ENCODE data around the gene SLC9A3. TPM values are rescaled to one million over a fixed set of nuclear protein-coding genes. Genes with fewer than 3 reads are reported as not detected.

Gene SLC9A3
- total RNA-seq, 1 experiment from 2014 or later = 2.0 TPM

GRCh38 chr5:549229-549628 is 25.0 kb upstream of the SLC9A3 start:
- H2AFZ ChIP-seq (ENCODE audit: low read length) = no peak overlapping the region
- peaks cover 3% of the 10 kb centered on the region; the same call in 1 of the 2 replicates for H3K9me3 ChIP-seq (ENCODE audit: low read length)
- H3K4me2 ChIP-seq (ENCODE audit: low read depth, low read length, poor library complexity, severe bottlenecking) = no peak overlapping the region
- no peaks in the 10 kb centered on the region for H3K36me3 ChIP-seq (ENCODE audit: insufficient read depth, low read length)
- H3K27ac ChIP-seq (ENCODE audit: low read length) = no peak overlapping the region
- H3K9me2 ChIP-seq (replicated peaks; ENCODE audit: insufficient read depth, low read length) = no peaks in the 10 kb centered on the region
- no peak overlapping the region for H3K4me3 ChIP-seq (ENCODE audit: low read length)
- no peak overlapping the region for H3K9ac ChIP-seq (ENCODE audit: low read length)
- peaks cover 18% of the 10 kb centered on the region for H3K4me1 ChIP-seq (ENCODE audit: low read length)
- no peaks in the 10 kb centered on the region for H3K27me3 ChIP-seq (ENCODE audit: low read length)
- no peak for DNase-seq
- H3K79me2 ChIP-seq (ENCODE audit: low read length) = no peaks in the 10 kb centered on the region
- no peaks in the 10 kb centered on the region for H4K20me1 ChIP-seq (ENCODE audit: insufficient read depth, low read depth, low read length)

DNA sequence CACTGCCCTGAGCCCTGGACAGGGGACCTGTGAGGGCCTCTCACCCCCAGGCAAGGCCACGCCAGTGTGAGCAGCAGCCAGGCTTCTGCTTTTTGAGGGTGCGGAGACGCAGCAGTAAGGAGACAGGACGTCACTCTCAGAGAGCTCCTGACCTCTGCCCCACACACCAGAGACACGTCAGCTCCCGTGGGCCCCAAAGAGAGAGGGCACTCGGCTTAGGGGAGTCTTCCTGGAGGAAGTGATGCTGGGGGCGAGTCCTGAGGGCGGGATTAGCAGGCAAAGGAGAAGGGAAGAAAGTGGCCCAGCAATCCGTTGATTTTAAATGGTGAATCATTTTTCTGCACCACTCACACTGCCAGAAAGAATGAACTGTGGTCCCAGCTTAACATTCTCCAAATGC is 24.0 kb upstream of the SLC9A3 start:
- Histone ChIP-seq H3K27me3 (ENCODE audit: low read length) (no peaks in the 10 kb centered on the region), H3K4me3 (ENCODE audit: low read length) (no peak overlapping the region), H2AFZ (ENCODE audit: low read length) (0 out of 2 replicates have a peak overlapping the region, but pooled peaks have one; percentile 18), H3K36me3 (ENCODE audit: insufficient read depth, low read length) (no peaks in the 10 kb centered on the region), H3K9me2 (replicated peaks; ENCODE audit: insufficient read depth, low read length) (no peaks in the 10 kb centered on the region), H3K4me2 (ENCODE audit: low read depth, low read length, poor library complexity, severe bottlenecking) (no peak overlapping the region), H3K4me1 (ENCODE audit: low read length) (peaks cover 22% of the 10 kb centered on the region), H3K79me2 (ENCODE audit: low read length) (no peaks in the 10 kb centered on the region), H3K9me3 (ENCODE audit: low read length) (peaks cover 3% of the 10 kb centered on the region; the same call in 1 of the 2 replicates), H4K20me1 (ENCODE audit: insufficient read depth, low read depth, low read length) (no peaks in the 10 kb centered on the region), H3K27ac (ENCODE audit: low read length) (no peak overlapping the region), H3K9ac (ENCODE audit: low read length) (peak overlapping the region; percentile 34)
- DNase-seq = no peak

GRCh38 chr5:547086-547924 is 23.1 kb upstream of the SLC9A3 start:
- no peaks in the 10 kb centered on the region for H3K27me3 ChIP-seq (ENCODE audit: low read length)
- H3K27ac ChIP-seq (ENCODE audit: low read length) = no peak overlapping the region
- H3K9ac ChIP-seq (ENCODE audit: low read length) = no peak overlapping the region
- no peak overlapping the region for H3K4me3 ChIP-seq (ENCODE audit: low read length)
- H3K9me2 ChIP-seq (replicated peaks; ENCODE audit: insufficient read depth, low read length) = no peaks in the 10 kb centered on the region
- no peak overlapping the region for H2AFZ ChIP-seq (ENCODE audit: low read length)
- H3K4me1 ChIP-seq (ENCODE audit: low read length) = peaks cover 31% of the 10 kb centered on the region
- H4K20me1 ChIP-seq (ENCODE audit: insufficient read depth, low read depth, low read length) = no peaks in the 10 kb centered on the region
- H3K4me2 ChIP-seq (ENCODE audit: low read depth, low read length, poor library complexity, severe bottlenecking) = no peak overlapping the region
- H3K36me3 ChIP-seq (ENCODE audit: insufficient read depth, low read length) = no peaks in the 10 kb centered on the region
- no peak for DNase-seq
- H3K9me3 ChIP-seq (ENCODE audit: low read length) = peaks cover 3% of the 10 kb centered on the region; the same call in 1 of the 2 replicates
- H3K79me2 ChIP-seq (ENCODE audit: low read length) = no peaks in the 10 kb centered on the region

- Histone ChIP-seq H3K4me1 (ENCODE audit: low read length) (peaks cover 35% of the 10 kb centered on the region), H3K9me3 (ENCODE audit: low read length) (peaks cover 3% of the 10 kb centered on the region; the same call in 1 of the 2 replicates), H3K36me3 (ENCODE audit: insufficient read depth, low read length) (no peaks in the 10 kb centered on the region), H3K27ac (ENCODE audit: low read length) (no peak overlapping the region), H4K20me1 (ENCODE audit: insufficient read depth, low read depth, low read length) (no peaks in the 10 kb centered on the region), H2AFZ (ENCODE audit: low read length) (no peak overlapping the region), H3K4me2 (ENCODE audit: low read depth, low read length, poor library complexity, severe bottlenecking) (no peak overlapping the region), H3K4me3 (ENCODE audit: low read length) (no peak overlapping the region), H3K79me2 (ENCODE audit: low read length) (no peaks in the 10 kb centered on the region), H3K9ac (ENCODE audit: low read length) (no peak overlapping the region), H3K9me2 (replicated peaks; ENCODE audit: insufficient read depth, low read length) (no peaks in the 10 kb centered on the region), H3K27me3 (ENCODE audit: low read length) (no peaks in the 10 kb centered on the region)
- DNase-seq = no peak
These were observed 22.2 kb upstream of the SLC9A3 start for GRCh38 chr5:546376-546908.

- Histone ChIP-seq H3K79me2 (ENCODE audit: low read length) (no peaks in the 10 kb centered on the region), H3K36me3 (ENCODE audit: insufficient read depth, low read length) (no peaks in the 10 kb centered on the region), H3K27ac (ENCODE audit: low read length) (no peak overlapping the region), H3K4me3 (ENCODE audit: low read length) (no peak overlapping the region), H2AFZ (ENCODE audit: low read length) (no peak overlapping the region), H3K9ac (ENCODE audit: low read length) (no peak overlapping the region), H3K9me2 (replicated peaks; ENCODE audit: insufficient read depth, low read length) (no peaks in the 10 kb centered on the region), H3K4me1 (ENCODE audit: low read length) (peaks cover 35% of the 10 kb centered on the region), H3K27me3 (ENCODE audit: low read length) (no peaks in the 10 kb centered on the region), H3K4me2 (ENCODE audit: low read depth, low read length, poor library complexity, severe bottlenecking) (no peak overlapping the region), H4K20me1 (ENCODE audit: insufficient read depth, low read depth, low read length) (no peaks in the 10 kb centered on the region), H3K9me3 (ENCODE audit: low read length) (peaks cover 2% of the 10 kb centered on the region; the same call in 1 of the 2 replicates)
- DNase-seq = no peak
These were observed 21.6 kb upstream of the SLC9A3 start for GRCh38 chr5:545641-546375.

- peak overlapping the region; percentile 60 for H3K4me3 ChIP-seq (ENCODE audit: low read length)
These were observed 20.6 kb upstream of the SLC9A3 start for GRCh38 chr5:544675-545355.

DNA sequence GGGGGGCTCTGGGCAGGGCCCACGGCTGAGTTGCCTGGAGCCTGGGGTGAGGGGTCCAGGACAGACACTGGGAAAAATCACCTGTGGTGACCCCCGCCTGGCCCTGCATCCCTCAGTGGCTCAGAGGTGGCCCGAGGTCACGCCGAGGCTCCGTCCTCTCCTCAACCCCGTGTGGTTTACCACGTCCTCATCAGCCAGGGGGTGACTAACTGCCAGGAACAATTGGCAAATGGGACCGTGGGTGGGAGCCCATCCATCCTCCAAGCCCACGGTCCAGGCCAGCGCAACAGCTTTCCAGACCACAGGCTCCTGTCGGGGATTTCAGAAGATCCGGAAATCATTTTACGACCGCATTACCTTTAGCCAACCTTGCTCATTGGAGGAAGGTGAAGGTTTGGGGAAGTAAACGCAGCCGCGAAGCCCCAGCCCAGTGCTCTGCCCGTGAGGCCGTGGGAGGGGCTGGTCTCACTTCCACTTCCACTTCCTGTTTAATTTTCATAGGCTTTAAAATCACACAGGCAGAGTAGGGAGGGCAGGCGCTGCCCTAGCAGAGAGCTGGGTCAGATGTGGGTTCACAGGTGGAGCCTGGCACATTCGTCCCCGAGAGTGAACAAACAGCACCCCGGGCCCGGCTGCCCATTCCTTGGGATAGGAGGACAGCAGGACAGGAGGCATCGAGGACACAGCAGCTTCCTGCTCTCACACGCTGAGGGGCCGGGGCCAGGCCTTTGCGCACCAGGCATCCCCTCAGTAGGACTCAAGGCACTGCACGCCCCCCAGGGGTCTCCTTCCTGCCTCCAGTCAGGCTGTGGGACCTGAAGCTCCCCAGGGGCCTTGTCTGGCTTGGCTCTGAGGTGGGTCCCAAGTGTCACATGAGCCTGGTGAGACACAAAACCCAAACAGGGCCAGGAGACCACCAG is 19.8 kb upstream of the SLC9A3 start:
- peak overlapping the region; percentile 76 for H3K4me2 ChIP-seq (ENCODE audit: low read depth, low read length, poor library complexity, severe bottlenecking)
- peak; percentile 98 for DNase-seq

More at GRCh38 chr5:544675-545355, 20.6 kb upstream of the SLC9A3 start:
- Histone ChIP-seq H2AFZ (ENCODE audit: low read length) (no peak overlapping the region), H3K9me2 (replicated peaks; ENCODE audit: insufficient read depth, low read length) (no peaks in the 10 kb centered on the region), H3K9ac (ENCODE audit: low read length) (peak overlapping the region; percentile 74), H3K27ac (ENCODE audit: low read length) (peak overlapping the region; percentile 93), H4K20me1 (ENCODE audit: insufficient read depth, low read depth, low read length) (no peaks in the 10 kb centered on the region), H3K4me1 (ENCODE audit: low read length) (peaks cover 35% of the 10 kb centered on the region), H3K4me2 (ENCODE audit: low read depth, low read length, poor library complexity, severe bottlenecking) (peak overlapping the region; percentile 76), H3K79me2 (ENCODE audit: low read length) (no peaks in the 10 kb centered on the region), H3K27me3 (ENCODE audit: low read length) (no peaks in the 10 kb centered on the region), H3K36me3 (ENCODE audit: insufficient read depth, low read length) (no peaks in the 10 kb centered on the region), H3K9me3 (ENCODE audit: low read length) (no peaks in the 10 kb centered on the region)
- DNase-seq = peak; percentile 70

More for the DNA sequence above, 19.8 kb upstream of the SLC9A3 start:
- Histone ChIP-seq H3K9me3 (ENCODE audit: low read length) (no peaks in the 10 kb centered on the region), H4K20me1 (ENCODE audit: insufficient read depth, low read depth, low read length) (no peaks in the 10 kb centered on the region), H3K4me1 (ENCODE audit: low read length) (peaks cover 35% of the 10 kb centered on the region), H3K79me2 (ENCODE audit: low read length) (no peaks in the 10 kb centered on the region), H3K27ac (ENCODE audit: low read length) (peak overlapping the region; percentile 93), H2AFZ (ENCODE audit: low read length) (no peak overlapping the region; the same call in 1 of the 2 replicates), H3K36me3 (ENCODE audit: insufficient read depth, low read length) (no peaks in the 10 kb centered on the region), H3K9me2 (replicated peaks; ENCODE audit: insufficient read depth, low read length) (no peaks in the 10 kb centered on the region), H3K9ac (ENCODE audit: low read length) (peak overlapping the region; percentile 75), H3K27me3 (ENCODE audit: low read length) (no peaks in the 10 kb centered on the region), H3K4me3 (ENCODE audit: low read length) (peak overlapping the region; percentile 64)

Data from Karpas-422 (cell line).